GM18951 (cell line): ENCODE results near the gene MACROD2.

ENCODE experiments used
- POLR2A ChIP-seq: IDR thresholded peaks from 4 replicates; pipeline ENCODE4 v1.6.1; 2011; ENCODE audit warnings: mild to moderate bottlenecking; ENCODE audit not compliant: insufficient read length, insufficient read depth; ENCODE audit errors: extremely low read depth
- in situ Hi-C: fragments of 300-500 bp; cut with MboI; formaldehyde crosslinking; loops from one replicate; pipeline ENCODE4 v1.12.0; 2022; ENCODE audit warnings: low sequenced_read_pairs, mixed read lengths, inconsistent platforms; ENCODE audit not compliant: unreplicated experiment

Gene MACROD2

DNA sequence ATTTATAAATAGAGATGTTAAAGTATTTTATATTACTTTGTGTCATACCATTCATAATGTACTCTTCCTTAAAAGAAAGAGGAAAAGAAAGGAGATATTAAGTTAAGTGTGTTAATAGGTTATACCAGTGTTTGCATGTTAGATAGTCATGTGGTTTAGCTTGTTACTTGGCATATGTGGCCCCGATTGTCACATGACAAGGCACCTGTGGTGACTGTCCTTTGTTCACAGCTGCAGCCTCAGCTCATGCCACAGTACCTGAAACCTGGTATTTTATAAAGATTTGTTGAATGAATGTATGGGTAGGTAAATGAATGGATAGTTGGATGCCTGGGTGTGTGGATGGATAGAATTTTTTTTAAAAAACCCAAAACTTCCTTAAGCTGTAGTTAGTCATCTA lies 648.2 kb downstream of the MACROD2 start:
- in situ Hi-C loops, result no loop called here
- no peak for TF ChIP-seq POLR2A

DNA sequence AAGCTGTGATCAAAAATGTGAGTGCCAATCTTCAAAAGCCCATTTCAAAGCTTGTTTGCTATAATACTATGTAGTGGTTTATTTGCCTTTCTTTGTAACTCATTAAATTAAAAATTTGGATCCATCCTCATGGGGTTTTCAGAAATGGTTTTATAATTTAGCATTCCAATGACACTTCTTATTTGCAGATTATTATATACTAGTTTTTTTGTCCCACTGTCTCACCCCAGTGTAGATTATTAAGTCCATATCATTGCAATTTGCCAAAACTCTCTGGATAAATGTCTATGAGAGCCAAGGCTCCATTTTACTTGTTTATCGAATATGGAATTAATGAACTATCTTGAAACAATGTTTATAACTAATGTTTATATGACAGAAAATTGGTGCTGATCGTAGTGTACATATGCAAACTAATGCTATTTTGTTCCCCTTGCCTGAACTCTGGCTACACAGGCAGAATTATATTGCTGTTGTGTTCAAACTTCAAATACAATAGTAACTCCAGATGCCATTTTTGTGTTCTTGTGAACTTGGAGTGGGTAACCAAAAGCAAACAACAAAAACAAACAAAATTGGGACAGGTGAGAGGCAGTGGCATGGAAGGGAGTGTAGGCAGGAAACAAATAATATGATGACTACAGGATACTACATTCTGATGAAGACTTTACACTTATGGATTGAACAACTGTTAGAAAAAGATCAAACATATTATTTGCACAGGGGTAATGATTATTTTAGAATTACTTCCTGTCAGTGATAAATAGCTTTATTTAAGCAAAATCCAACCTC lies 649.2 kb downstream of the MACROD2 start:
- in situ Hi-C loops, result no loop called here
- TF ChIP-seq POLR2A, result no peak

GRCh38 chr20:14647016-14647415 lies 651.7 kb downstream of the MACROD2 start:
- no peak for TF ChIP-seq POLR2A
- in situ Hi-C loops, result no loop called here

- TF ChIP-seq POLR2A, result no peak
- in situ Hi-C loops, result no loop called here
Observed at GRCh38 chr20:14649662-14650061, 654.3 kb downstream of the MACROD2 start.

GRCh38 chr20:14657266-14658005 lies 662.1 kb downstream of the MACROD2 start:
- in situ Hi-C loops, result no loop called here
- no peak for TF ChIP-seq POLR2A

DNA sequence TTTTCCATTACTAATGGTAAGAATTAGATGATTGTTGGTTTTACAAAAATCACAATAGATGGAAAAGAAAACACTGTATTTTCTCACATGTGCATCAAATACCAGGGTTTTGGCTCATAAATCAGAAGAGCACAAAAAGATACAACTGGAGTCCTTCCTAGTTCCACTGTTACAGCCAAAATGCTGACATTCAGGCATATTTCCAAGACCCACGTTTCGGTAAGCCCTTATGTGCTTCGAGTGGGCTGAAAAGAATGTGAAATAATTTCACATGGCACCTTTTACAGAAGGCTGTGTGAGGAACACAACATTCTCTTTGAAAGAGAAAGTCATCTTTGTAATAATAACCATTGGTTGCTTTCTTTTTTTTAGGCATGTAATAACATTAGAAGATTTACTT lies 668.8 kb downstream of the MACROD2 start:
- no peak for TF ChIP-seq POLR2A
- in situ Hi-C loops, result no loop called here

- in situ Hi-C loops, result no loop called here
- no peak for TF ChIP-seq POLR2A
Observed at GRCh38 chr20:14666696-14667095, 671.4 kb downstream of the MACROD2 start.

- in situ Hi-C loops, result no loop called here
Observed at GRCh38 chr20:14667226-14667625, 671.9 kb downstream of the MACROD2 start.

GRCh38 chr20:14672066-14672465 lies 676.8 kb downstream of the MACROD2 start:
- in situ Hi-C loops, result no loop called here
- TF ChIP-seq POLR2A, result no peak

More at GRCh38 chr20:14667226-14667625, 671.9 kb downstream of the MACROD2 start:
- no peak for TF ChIP-seq POLR2A

GRCh38 chr20:14673164-14673563 lies 677.8 kb downstream of the MACROD2 start:
- in situ Hi-C loops, result no loop called here
- no peak for TF ChIP-seq POLR2A

DNA sequence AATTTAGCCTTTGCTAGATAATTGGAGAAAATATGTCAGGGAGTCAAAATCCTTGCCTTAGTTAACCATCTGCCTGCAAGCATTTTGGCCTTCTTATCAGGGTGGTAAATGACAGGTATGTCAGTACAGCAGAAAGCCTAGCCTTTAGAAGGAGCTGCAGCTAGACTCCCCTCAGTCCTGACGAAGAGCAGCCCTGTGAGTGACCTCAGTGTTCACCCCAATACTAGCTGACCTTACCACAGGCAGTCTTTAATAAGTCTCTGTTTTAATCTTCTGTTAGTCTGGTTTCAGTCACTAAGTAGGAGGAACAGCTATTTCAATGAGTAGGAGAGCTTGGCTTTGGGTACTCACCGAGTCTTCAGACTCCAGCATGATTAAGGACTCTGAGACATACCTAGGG lies 682.1 kb downstream of the MACROD2 start:
- in situ Hi-C loops, result no loop called here
- no peak for TF ChIP-seq POLR2A

- in situ Hi-C loops, result no loop called here
Observed at GRCh38 chr20:14685183-14685582, 689.9 kb downstream of the MACROD2 start.

GRCh38 chr20:14687313-14687712 lies 692.0 kb downstream of the MACROD2 start:
- no peak for TF ChIP-seq POLR2A
- in situ Hi-C loops, result no loop called here

More at GRCh38 chr20:14685183-14685582, 689.9 kb downstream of the MACROD2 start:
- TF ChIP-seq POLR2A, result no peak

DNA sequence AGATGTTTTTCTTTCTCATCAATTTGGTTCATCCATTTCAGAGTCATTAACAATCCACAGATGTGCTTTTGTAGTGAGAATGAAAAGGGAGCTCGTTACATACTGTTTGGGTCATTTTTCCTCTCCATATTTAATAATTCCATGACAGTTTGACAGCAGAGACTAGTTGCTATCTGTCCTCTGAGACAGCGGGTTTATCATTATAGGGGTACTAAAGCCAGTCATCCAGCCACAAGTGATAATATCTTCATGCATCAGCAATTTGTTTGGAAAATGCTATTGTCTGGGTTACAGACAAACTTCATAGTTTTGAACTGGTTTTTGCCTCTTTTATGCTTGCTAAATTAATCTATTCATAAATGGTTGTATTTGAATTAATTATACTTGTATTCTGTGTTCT lies 692.7 kb downstream of the MACROD2 start:
- TF ChIP-seq POLR2A, result no peak
- in situ Hi-C loops, result no loop called here
